HL-60 (cell line): Measurements from ENCODE around the gene SKI.

Experiments used
- GABPA ChIP-seq: IDR thresholded peaks from 2 replicates; pipeline ENCODE4 v1.6.1; 2012; ENCODE audit warnings: low read depth
- POLR2AphosphoS5 ChIP-seq: IDR thresholded peaks from 2 replicates; pipeline ENCODE4 v1.6.1; 2012; ENCODE audit warnings: low read depth
- REST ChIP-seq: IDR thresholded peaks from 2 replicates; pipeline ENCODE4 v1.6.1; 2012; ENCODE audit warnings: low read depth; ENCODE audit not compliant: insufficient replicate concordance
- SPI1 ChIP-seq: IDR thresholded peaks from 2 replicates; pipeline ENCODE4 v1.6.1; 2012; ENCODE audit warnings: low read depth, mild to moderate bottlenecking, borderline replicate concordance
- TF ChIP-seq, protein P1 (sequence below): IDR thresholded peaks from one replicate; pipeline ENCODE4 v1.5.1; 2011; ENCODE audit warnings: low read length, control low read depth, inconsistent platforms; ENCODE audit not compliant: insufficient read depth

GRCh38 chr1:2258996-2259395, 30.9 kb downstream of the SKI start:
- TF ChIP-seq, protein P1, sequence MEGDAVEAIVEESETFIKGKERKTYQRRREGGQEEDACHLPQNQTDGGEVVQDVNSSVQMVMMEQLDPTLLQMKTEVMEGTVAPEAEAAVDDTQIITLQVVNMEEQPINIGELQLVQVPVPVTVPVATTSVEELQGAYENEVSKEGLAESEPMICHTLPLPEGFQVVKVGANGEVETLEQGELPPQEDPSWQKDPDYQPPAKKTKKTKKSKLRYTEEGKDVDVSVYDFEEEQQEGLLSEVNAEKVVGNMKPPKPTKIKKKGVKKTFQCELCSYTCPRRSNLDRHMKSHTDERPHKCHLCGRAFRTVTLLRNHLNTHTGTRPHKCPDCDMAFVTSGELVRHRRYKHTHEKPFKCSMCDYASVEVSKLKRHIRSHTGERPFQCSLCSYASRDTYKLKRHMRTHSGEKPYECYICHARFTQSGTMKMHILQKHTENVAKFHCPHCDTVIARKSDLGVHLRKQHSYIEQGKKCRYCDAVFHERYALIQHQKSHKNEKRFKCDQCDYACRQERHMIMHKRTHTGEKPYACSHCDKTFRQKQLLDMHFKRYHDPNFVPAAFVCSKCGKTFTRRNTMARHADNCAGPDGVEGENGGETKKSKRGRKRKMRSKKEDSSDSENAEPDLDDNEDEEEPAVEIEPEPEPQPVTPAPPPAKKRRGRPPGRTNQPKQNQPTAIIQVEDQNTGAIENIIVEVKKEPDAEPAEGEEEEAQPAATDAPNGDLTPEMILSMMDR = no peak
- no peak for TF ChIP-seq REST
- no peak for TF ChIP-seq POLR2AphosphoS5
- TF ChIP-seq GABPA = no peak
- TF ChIP-seq SPI1 = no peak
